RWPE1 (cell line): Measurements from ENCODE around the gene PRSS2.
"Not testable (repeated sequence)": the region's sequence is repeated elsewhere in the genome, so short reads cannot be mapped to it uniquely, and the experiment has no call there.

Source experiments
- CTCF ChIA-PET: fragments of 350-600 bp; sonication (Branson Sonifier 250); formaldehyde crosslinking; extraction: SDS; loops from one replicate; lab custom pipeline; 2021; lab: Yijun Ruan, JAX
- POLR2A ChIA-PET: fragments of 400-600 bp; formaldehyde crosslinking; extraction: SDS; loops from one replicate; lab custom pipeline; 2020; ENCODE audit warnings: antibody characterized with exemption; ENCODE audit not compliant: low non-redundant PET; lab: Yijun Ruan, JAX
- DNase-seq: peaks from one replicate; pipeline ENCODE4 v3.0.0; 2012; ENCODE audit warnings: low spot score
- H3K27ac ChIP-seq: fragments of 450-650 bp; 2 replicates; pipeline ENCODE4 v1.5.1; 2017
- CTCF ChIP-seq: fragments of 450-650 bp; conservative IDR thresholded peaks from 2 replicates; pipeline ENCODE4 v1.5.1; 2017; ENCODE audit warnings: low read depth, mild to moderate bottlenecking

The PRSS2 gene

GRCh38 chr7:142773230-142773629 is 2.5 kb downstream of the PRSS2 start:
- CTCF ChIA-PET, result no interaction called here
- POLR2A ChIA-PET, result no interaction called here
- no peak overlapping the region for H3K27ac ChIP-seq
- TF ChIP-seq CTCF, result no peak
- DNase-seq, result no peak

GRCh38 chr7:142773937-142774744 is 3.4 kb downstream of the PRSS2 start:
- TF ChIP-seq CTCF, result no peak
- DNase-seq, result no peak
- H3K27ac ChIP-seq, result no peak overlapping the region
- ChIA-PET CTCF (interaction anchor here (0.6 to 0.8 kb wide), 2 partner anchors 44 to 535 kb away, joined by 3 read pairs; no protein-coding TSS in a partner anchor), POLR2A (no interaction called here)

- no peak overlapping the region for H3K27ac ChIP-seq
- CTCF ChIA-PET, result interaction anchor here (0.6 kb wide), 1 partner anchor 45 kb away, joined by 3 read pairs; no protein-coding TSS in a partner anchor
- POLR2A ChIA-PET, result no interaction called here
- TF ChIP-seq CTCF, result no peak
- no peak for DNase-seq
These were observed 4.1 kb downstream of the PRSS2 start for GRCh38 chr7:142774826-142775225.

GRCh38 chr7:142775351-142776115 is 4.8 kb downstream of the PRSS2 start:
- POLR2A ChIA-PET, H3K27ac ChIP-seq, CTCF ChIA-PET, DNase-seq: not testable (repeated sequence)

GRCh38 chr7:142776206-142776844 is 5.6 kb downstream of the PRSS2 start:
- no peak overlapping the region for H3K27ac ChIP-seq
- TF ChIP-seq CTCF, result no peak
- ChIA-PET CTCF (no interaction called here), POLR2A (no interaction called here)
- no peak for DNase-seq

GRCh38 chr7:142776845-142777225 is 6.1 kb downstream of the PRSS2 start:
- H3K27ac ChIP-seq, POLR2A ChIA-PET, DNase-seq, CTCF ChIA-PET: not testable (repeated sequence)

- H3K27ac ChIP-seq, result no peak overlapping the region
- DNase-seq, result no peak
- ChIA-PET CTCF (no interaction called here), POLR2A (no interaction called here)
- TF ChIP-seq CTCF, result no peak
These were observed 6.5 kb downstream of the PRSS2 start for GRCh38 chr7:142777318-142777717.
